Astrocyte (in vitro differentiated cells and primary cell): ENCODE measurements around the gene PPP1R13B. TPM values are rescaled to one million over a fixed set of nuclear protein-coding genes. Genes with fewer than 3 reads are reported as not detected.
A peak's percentile ranks its signal among the peaks of the same experiment; 100 is the strongest.

ENCODE experiments used
- DNase-seq: peaks from one replicate; pipeline ENCODE4 v3.0.0-alpha.2; 2010; ENCODE audit warnings: low read depth
- FAIRE-seq: peaks from 2 replicates; lab custom pipeline; 2011; peaks lifted over from hg19 to GRCh38; lab: Jason Lieb, UNC
- H2AFZ ChIP-seq: 2 replicates; pipeline ENCODE4 v1.6.0; 2012; ENCODE audit warnings: low read depth, low read length, inconsistent platforms
- H3K27ac ChIP-seq: 2 replicates; pipeline ENCODE4 v1.5.1; 2011; ENCODE audit warnings: low read depth, low read length, inconsistent platforms
- H3K27me3 ChIP-seq: 2 replicates; pipeline ENCODE4 v1.6.0; 2011; ENCODE audit warnings: low read length, inconsistent platforms; ENCODE audit not compliant: insufficient read depth
- H3K36me3 ChIP-seq: 2 replicates; pipeline ENCODE4 v1.5.1; 2011; ENCODE audit warnings: low read length, inconsistent platforms; ENCODE audit not compliant: insufficient read depth
- H3K4me1 ChIP-seq: 2 replicates; pipeline ENCODE4 v1.5.1; 2011; ENCODE audit warnings: low read length, inconsistent platforms; ENCODE audit not compliant: insufficient read depth
- H3K4me2 ChIP-seq: 2 replicates; pipeline ENCODE4 v1.6.0; 2012; ENCODE audit warnings: low read length, inconsistent platforms
- H3K4me3 ChIP-seq: 2 replicates; pipeline ENCODE4 v1.5.1; 2011; ENCODE audit warnings: low read depth, mild to moderate bottlenecking, low read length, inconsistent platforms; ENCODE audit not compliant: insufficient read depth
- H3K79me2 ChIP-seq: 2 replicates; pipeline ENCODE4 v1.6.0; 2012; ENCODE audit warnings: mild to moderate bottlenecking, low read length, inconsistent platforms; ENCODE audit not compliant: insufficient read depth
- H3K9ac ChIP-seq: 2 replicates; pipeline ENCODE4 v1.6.0; 2012; ENCODE audit warnings: mild to moderate bottlenecking, low read length, inconsistent platforms
- H3K9me3 ChIP-seq: 2 replicates; pipeline ENCODE4 v1.5.1; 2012; ENCODE audit warnings: low read depth, mild to moderate bottlenecking, low read length, inconsistent platforms; ENCODE audit not compliant: insufficient read depth
- H4K20me1 ChIP-seq: 2 replicates; pipeline ENCODE4 v1.6.0; 2012; ENCODE audit warnings: low read length, inconsistent platforms; ENCODE audit not compliant: insufficient read depth
- H3K27ac Mint-ChIP-seq: one replicate; pipeline ENCODE4 v1.8.0; 2021; ENCODE audit warnings: mild to moderate bottlenecking, mixed read lengths; ENCODE audit not compliant: unreplicated experiment
- H3K27me3 Mint-ChIP-seq: one replicate; pipeline ENCODE4 v1.8.0; 2021; ENCODE audit warnings: low read depth, mixed read lengths; ENCODE audit not compliant: unreplicated experiment
- H3K36me3 Mint-ChIP-seq: one replicate; pipeline ENCODE4 v1.8.0; 2021; ENCODE audit warnings: low read depth, mixed read lengths; ENCODE audit not compliant: unreplicated experiment
- H3K4me1 Mint-ChIP-seq: one replicate; pipeline ENCODE4 v1.8.0; 2021; ENCODE audit warnings: low read depth, mixed read lengths; ENCODE audit not compliant: unreplicated experiment
- H3K4me3 Mint-ChIP-seq: one replicate; pipeline ENCODE4 v1.8.0; 2021; ENCODE audit warnings: mild to moderate bottlenecking, moderate library complexity, mixed read lengths; ENCODE audit not compliant: unreplicated experiment
- H3K9me3 Mint-ChIP-seq: one replicate; pipeline ENCODE4 v1.8.0; 2021; ENCODE audit warnings: mild to moderate bottlenecking, mixed read lengths; ENCODE audit not compliant: unreplicated experiment
- EZH2 ChIP-seq: IDR thresholded peaks from 2 replicates; pipeline ENCODE4 v1.6.1; 2012; ENCODE audit warnings: mild to moderate bottlenecking, low read length, inconsistent platforms; ENCODE audit not compliant: insufficient read depth
- total RNA-seq: library from RNA; stranded (reverse); gene quantifications from 2 replicates; pipeline ENCODE4 v1.2.1, GENCODE V29; 2021
- TF ChIP-seq, protein P1 (sequence below): IDR thresholded peaks from 2 replicates; pipeline ENCODE4 v1.5.1; 2011; ENCODE audit warnings: low read depth, mild to moderate bottlenecking, inconsistent platforms, low read length, moderate library complexity; ENCODE audit not compliant: insufficient read depth

Gene PPP1R13B
- total RNA-seq, 1 donor from 2014 or later, result 7.0 TPM

DNA sequence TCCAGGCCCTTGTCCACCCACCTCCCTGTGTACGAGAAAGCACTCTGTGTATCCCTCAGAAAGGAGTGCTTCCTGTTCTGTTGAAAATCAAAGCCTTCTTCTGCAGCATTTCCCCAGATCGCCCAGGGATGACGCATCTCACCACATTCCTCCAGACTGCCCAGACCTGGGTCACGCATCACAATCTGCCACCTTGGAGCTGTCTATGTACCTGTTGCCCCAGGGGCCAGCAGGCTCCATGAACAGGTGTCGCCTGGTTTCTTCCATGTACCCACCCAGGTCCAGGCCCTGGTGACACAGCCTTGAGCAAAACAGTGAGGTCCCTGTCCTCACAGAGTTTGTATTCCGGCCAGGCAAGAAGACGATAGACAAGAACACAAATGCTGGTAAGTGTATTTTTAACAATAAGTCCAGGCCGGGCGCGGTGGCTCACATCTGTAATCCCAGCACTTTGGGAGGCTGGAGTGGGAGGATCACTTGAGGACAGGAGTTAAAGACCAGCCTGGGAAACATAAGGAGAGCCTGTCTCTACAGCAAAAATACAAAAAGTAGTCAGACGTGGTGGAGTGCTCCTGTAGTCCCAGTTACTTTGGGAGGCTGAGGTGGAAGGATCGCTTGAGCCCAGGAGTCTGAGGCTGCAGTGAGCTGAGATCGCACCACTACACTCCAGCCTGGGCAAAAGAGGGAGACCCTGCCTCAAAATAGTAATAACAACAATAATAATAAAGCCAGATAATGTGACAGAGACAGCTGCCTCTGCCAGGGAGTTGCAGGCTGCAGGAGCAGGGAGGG, 6.8 kb upstream of the PPP1R13B start:
- Mint-ChIP-seq H3K4me1 (peaks cover 4% of the 10 kb centered on the region), H3K9me3 (peaks cover 3% of the 10 kb centered on the region), H3K27ac (no peak overlapping the region), H3K36me3 (no peaks in the 10 kb centered on the region), H3K4me3 (no peak overlapping the region), H3K27me3 (peaks cover 7% of the 10 kb centered on the region)
- no peaks in the 10 kb centered on the region for H3K36me3 ChIP-seq
- FAIRE-seq (no peak), DNase-seq (no peak)
- H3K79me2 ChIP-seq, result no peaks in the 10 kb centered on the region
- H3K27ac ChIP-seq, result no peak overlapping the region
- H4K20me1 ChIP-seq, result no peaks in the 10 kb centered on the region
- no peaks in the 10 kb centered on the region for H3K4me1 ChIP-seq
- no peak overlapping the region for H3K4me3 ChIP-seq
- H2AFZ ChIP-seq, result no peak overlapping the region
- TF ChIP-seq, protein P1, sequence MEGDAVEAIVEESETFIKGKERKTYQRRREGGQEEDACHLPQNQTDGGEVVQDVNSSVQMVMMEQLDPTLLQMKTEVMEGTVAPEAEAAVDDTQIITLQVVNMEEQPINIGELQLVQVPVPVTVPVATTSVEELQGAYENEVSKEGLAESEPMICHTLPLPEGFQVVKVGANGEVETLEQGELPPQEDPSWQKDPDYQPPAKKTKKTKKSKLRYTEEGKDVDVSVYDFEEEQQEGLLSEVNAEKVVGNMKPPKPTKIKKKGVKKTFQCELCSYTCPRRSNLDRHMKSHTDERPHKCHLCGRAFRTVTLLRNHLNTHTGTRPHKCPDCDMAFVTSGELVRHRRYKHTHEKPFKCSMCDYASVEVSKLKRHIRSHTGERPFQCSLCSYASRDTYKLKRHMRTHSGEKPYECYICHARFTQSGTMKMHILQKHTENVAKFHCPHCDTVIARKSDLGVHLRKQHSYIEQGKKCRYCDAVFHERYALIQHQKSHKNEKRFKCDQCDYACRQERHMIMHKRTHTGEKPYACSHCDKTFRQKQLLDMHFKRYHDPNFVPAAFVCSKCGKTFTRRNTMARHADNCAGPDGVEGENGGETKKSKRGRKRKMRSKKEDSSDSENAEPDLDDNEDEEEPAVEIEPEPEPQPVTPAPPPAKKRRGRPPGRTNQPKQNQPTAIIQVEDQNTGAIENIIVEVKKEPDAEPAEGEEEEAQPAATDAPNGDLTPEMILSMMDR, result no peak
- no peak for TF ChIP-seq EZH2
- no peak overlapping the region for H3K4me2 ChIP-seq
- no peak overlapping the region for H3K9ac ChIP-seq
- no peaks in the 10 kb centered on the region for H3K9me3 ChIP-seq
- peaks cover 2% of the 10 kb centered on the region for H3K27me3 ChIP-seq

DNA sequence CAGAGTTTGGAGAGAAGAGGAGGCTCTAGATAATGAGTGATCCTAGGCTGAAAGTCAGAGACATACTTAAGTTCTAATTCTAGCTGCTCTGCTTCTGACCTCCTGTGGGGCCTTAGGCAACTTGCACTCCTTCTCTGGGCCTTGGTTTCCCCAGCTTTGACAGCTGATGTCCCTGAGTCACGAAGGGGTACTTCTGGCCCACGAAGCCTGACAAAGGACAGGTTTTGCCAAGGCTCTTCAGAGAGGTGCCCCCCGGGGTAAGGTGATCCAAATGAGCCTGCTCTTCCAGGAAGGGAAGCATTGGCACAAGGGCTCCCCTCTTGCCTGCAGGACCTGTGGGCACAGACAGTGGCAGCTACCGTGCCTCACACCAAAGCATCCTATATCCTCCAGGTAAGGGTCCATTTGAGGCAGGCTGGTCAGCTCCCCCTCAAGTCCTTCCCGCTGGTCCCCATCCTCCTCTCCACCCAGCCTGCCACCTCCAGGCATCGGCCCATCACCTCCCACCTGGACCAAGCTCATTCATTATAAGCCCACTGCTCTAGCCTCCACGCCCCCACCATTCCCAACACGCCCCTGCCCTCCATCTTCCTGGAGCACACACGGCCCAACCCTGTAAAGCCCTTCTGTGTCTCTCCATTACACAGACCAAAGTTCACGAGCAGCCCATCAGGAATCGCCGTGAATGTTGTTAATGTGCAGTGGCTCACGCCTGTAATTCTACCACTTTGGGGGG, 1.9 kb upstream of the PPP1R13B start:
- Mint-ChIP-seq H3K4me3 (peak overlapping the region; percentile 78), H3K27me3 (peaks cover 22% of the 10 kb centered on the region), H3K4me1 (peaks cover 3% of the 10 kb centered on the region), H3K36me3 (no peaks in the 10 kb centered on the region), H3K9me3 (peaks cover 3% of the 10 kb centered on the region), H3K27ac (no peak overlapping the region)
- no peaks in the 10 kb centered on the region for H3K9me3 ChIP-seq
- FAIRE-seq (no peak), DNase-seq (no peak)
- H3K9ac ChIP-seq, result no peak overlapping the region
- no peak overlapping the region for H3K4me3 ChIP-seq
- no peak for TF ChIP-seq EZH2
- TF ChIP-seq, protein P1, result no peak
- no peaks in the 10 kb centered on the region for H3K4me1 ChIP-seq
- no peaks in the 10 kb centered on the region for H3K36me3 ChIP-seq
- H4K20me1 ChIP-seq, result peaks cover 8% of the 10 kb centered on the region
- H3K4me2 ChIP-seq, result no peak overlapping the region
- H3K27me3 ChIP-seq, result peaks cover 16% of the 10 kb centered on the region
- H3K27ac ChIP-seq, result no peak overlapping the region
- no peak overlapping the region for H2AFZ ChIP-seq
- H3K79me2 ChIP-seq, result no peaks in the 10 kb centered on the region
